MM.1S (cell line): Measurements from ENCODE around the gene BBIP1.

Experiments
- DNase-seq: peaks from one replicate; pipeline ENCODE4 v3.0.0-alpha.2; 2015
- H2AFZ ChIP-seq: fragments of 300-600 bp; sonication (generic); 2 replicates; pipeline ENCODE4 v1.6.0; 2016; ENCODE audit warnings: antibody characterized with exemption, low read length
- H3F3A ChIP-seq: fragments of 300-600 bp; sonication (generic); 2 replicates; pipeline ENCODE4 v1.6.1; 2016; ENCODE audit warnings: mild to moderate bottlenecking, antibody characterized with exemption, low read length, moderate library complexity, mixed read lengths; ENCODE audit not compliant: insufficient read depth
- H3K27ac ChIP-seq: fragments of 300-600 bp; sonication (generic); 2 replicates; pipeline ENCODE4 v1.5.1; 2016; ENCODE audit warnings: mild to moderate bottlenecking, low read length
- H3K27me3 ChIP-seq: fragments of 300-600 bp; sonication (generic); replicated peaks from 2 replicates; pipeline ENCODE4 v1.6.0; 2016; ENCODE audit warnings: low read length; ENCODE audit not compliant: insufficient read depth
- H3K36me3 ChIP-seq: fragments of 300-600 bp; sonication (generic); replicated peaks from 2 replicates; pipeline ENCODE4 v1.6.1; 2016; ENCODE audit warnings: mild to moderate bottlenecking, low read length, mixed read lengths; ENCODE audit not compliant: insufficient read depth
- H3K4me1 ChIP-seq: fragments of 300-600 bp; sonication (generic); 2 replicates; pipeline ENCODE4 v1.6.1; 2016; ENCODE audit warnings: low read length, mixed read lengths
- H3K4me2 ChIP-seq: fragments of 300-600 bp; sonication (generic); 2 replicates; pipeline ENCODE4 v1.6.0; 2016; ENCODE audit warnings: low read depth, low read length
- H3K4me3 ChIP-seq: fragments of 300-600 bp; sonication (generic); 2 replicates; pipeline ENCODE4 v1.5.1; 2016; ENCODE audit warnings: low read length, mixed read lengths
- H3K79me2 ChIP-seq: fragments of 300-600 bp; sonication (generic); 2 replicates; pipeline ENCODE4 v1.6.1; 2016; ENCODE audit warnings: mixed run types, low read length, mixed read lengths
- H3K9ac ChIP-seq: fragments of 300-600 bp; sonication (generic); 2 replicates; pipeline ENCODE4 v1.6.1; 2016; ENCODE audit warnings: low read length, mixed read lengths
- H3K9me2 ChIP-seq: fragments of 300-600 bp; sonication (generic); replicated peaks from 2 replicates; pipeline ENCODE4 v1.6.1; 2016; ENCODE audit warnings: mild to moderate bottlenecking, low read length, mixed read lengths; ENCODE audit not compliant: insufficient read depth
- H3K9me3 ChIP-seq: fragments of 300-600 bp; sonication (generic); replicated peaks from 2 replicates; pipeline ENCODE4 v1.6.1; 2016; ENCODE audit warnings: mild to moderate bottlenecking, low read length, mixed read lengths; ENCODE audit not compliant: insufficient read depth
- H4K20me1 ChIP-seq: fragments of 300-600 bp; sonication (generic); 2 replicates; pipeline ENCODE4 v1.6.1; 2016; ENCODE audit warnings: mild to moderate bottlenecking, low read length, moderate library complexity, mixed read lengths; ENCODE audit not compliant: insufficient read depth
- EZH2 ChIP-seq: fragments of 300-600 bp; sonication (generic); optimal IDR thresholded peaks from 2 replicates; pipeline ENCODE3; 2017; ENCODE audit warnings: low read depth, mild to moderate bottlenecking, antibody characterized with exemption, low read length, mixed read lengths
- EZH2phosphoT487 ChIP-seq: fragments of 300-600 bp; sonication (generic); IDR thresholded peaks from 2 replicates; pipeline ENCODE4 v1.6.1; 2018; ENCODE audit warnings: antibody characterized with exemption, low read length
- TF ChIP-seq, protein P1 (sequence below): fragments of 300-600 bp; sonication (generic); IDR thresholded peaks from 2 replicates; pipeline ENCODE4 v1.5.1; 2016; ENCODE audit warnings: antibody characterized with exemption, low read length, mixed read lengths

The BBIP1 gene

DNA sequence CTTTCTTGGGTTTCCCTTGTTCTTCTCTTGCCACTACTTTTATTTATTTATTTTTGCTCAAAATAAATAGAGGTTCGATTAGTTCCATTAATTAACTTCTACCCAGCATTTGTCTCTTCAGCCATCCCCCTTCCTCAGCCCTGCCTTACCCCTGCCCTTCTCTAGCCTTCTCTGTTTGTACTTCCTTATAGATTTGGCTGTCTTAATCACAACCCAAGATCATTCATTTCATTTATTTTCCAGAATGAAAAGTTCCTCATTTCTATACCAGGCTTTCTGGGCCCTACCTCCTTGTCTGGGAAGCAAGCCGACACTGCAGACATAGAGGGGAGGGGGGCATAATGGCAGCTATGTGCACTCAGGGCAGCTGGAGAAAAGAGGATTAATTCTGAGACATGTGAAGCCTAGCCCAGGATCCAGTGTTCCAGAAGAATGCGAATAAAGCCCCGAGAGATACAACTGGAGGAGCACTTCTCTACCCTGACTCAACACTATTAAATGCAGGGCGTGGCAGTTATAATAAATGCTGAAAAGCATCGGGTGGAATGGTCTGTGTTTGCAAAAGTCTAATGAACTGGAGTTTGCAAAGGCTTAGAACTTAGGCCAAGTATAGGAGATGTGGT, 53.7 kb downstream of the BBIP1 start:
- Histone ChIP-seq H3K9me3 (no peaks in the 10 kb centered on the region), H3K4me1 (peaks cover 76% of the 10 kb centered on the region), H3K79me2 (no peaks in the 10 kb centered on the region), H3K4me3 (peak overlapping the region; percentile 54), H3K27ac (peak overlapping the region; percentile 97), H3K36me3 (no peaks in the 10 kb centered on the region), H4K20me1 (no peaks in the 10 kb centered on the region), H3K27me3 (no peaks in the 10 kb centered on the region), H3K9me2 (no peaks in the 10 kb centered on the region), H2AFZ (peak overlapping the region; percentile 56), H3F3A (peaks cover 70% of the 10 kb centered on the region), H3K4me2 (peak overlapping the region; percentile 93), H3K9ac (peak overlapping the region; percentile 72)
- no peak for DNase-seq
- TF ChIP-seq EZH2 = no peak
- TF ChIP-seq, protein P1, sequence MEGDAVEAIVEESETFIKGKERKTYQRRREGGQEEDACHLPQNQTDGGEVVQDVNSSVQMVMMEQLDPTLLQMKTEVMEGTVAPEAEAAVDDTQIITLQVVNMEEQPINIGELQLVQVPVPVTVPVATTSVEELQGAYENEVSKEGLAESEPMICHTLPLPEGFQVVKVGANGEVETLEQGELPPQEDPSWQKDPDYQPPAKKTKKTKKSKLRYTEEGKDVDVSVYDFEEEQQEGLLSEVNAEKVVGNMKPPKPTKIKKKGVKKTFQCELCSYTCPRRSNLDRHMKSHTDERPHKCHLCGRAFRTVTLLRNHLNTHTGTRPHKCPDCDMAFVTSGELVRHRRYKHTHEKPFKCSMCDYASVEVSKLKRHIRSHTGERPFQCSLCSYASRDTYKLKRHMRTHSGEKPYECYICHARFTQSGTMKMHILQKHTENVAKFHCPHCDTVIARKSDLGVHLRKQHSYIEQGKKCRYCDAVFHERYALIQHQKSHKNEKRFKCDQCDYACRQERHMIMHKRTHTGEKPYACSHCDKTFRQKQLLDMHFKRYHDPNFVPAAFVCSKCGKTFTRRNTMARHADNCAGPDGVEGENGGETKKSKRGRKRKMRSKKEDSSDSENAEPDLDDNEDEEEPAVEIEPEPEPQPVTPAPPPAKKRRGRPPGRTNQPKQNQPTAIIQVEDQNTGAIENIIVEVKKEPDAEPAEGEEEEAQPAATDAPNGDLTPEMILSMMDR = no peak
- no peak for TF ChIP-seq EZH2phosphoT487

DNA sequence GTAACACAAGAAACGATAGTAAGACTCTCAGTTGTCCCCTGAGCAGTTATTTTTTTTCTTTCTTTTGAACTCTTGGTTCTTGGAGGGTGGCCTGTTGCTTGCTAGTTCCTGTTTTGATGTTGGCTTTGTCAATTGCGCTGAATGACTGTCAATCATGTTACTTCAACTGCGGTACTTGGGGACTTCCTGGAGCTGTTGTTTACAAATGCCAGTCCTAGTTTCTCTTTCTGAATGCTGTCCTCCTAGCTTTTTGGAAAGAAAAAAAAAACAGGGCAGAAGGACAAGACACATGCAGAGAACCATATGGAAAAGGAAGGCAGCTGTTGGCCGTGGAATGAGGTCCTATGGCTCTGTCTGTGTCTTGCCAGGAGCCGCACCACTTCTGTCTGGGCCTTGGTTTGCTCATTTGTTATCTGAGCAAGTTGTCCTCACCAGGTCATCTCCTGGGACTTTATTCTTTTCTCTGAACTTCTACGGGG, 54.3 kb downstream of the BBIP1 start:
- Histone ChIP-seq H3K4me2 (peak overlapping the region; percentile 93), H4K20me1 (no peaks in the 10 kb centered on the region), H3K79me2 (no peaks in the 10 kb centered on the region), H3K4me3 (peak overlapping the region; percentile 54), H3K27me3 (no peaks in the 10 kb centered on the region), H3K9ac (peak overlapping the region; percentile 72), H3K4me1 (peaks cover 82% of the 10 kb centered on the region), H3K9me3 (no peaks in the 10 kb centered on the region), H3K27ac (peak overlapping the region; percentile 97), H2AFZ (peak overlapping the region; percentile 56), H3F3A (peaks cover 76% of the 10 kb centered on the region), H3K36me3 (no peaks in the 10 kb centered on the region), H3K9me2 (no peaks in the 10 kb centered on the region)
- no peak for TF ChIP-seq EZH2phosphoT487
- TF ChIP-seq, protein P1 = no peak
- no peak for TF ChIP-seq EZH2
- peak; percentile 93 for DNase-seq

DNA sequence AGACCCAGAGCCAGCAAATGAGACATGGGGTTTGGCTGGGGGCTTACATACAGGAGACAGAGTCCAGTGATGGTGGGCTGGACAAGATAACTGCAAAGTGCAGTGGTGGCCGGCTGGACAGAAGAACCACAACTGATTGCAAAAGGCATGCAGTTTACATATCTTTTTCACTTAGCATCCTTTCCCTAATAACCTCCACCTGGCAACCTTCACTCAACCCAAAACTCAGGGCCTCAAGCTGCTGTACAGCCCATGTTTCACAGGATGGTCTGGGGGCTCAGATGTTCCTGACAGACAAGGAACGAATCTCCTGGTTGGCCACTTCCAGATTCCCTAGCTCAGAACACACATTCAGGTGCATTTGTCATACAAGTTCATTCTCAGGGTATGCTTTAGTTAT, 55.0 kb downstream of the BBIP1 start:
- no peak overlapping the region for H3K4me3 ChIP-seq
- H3F3A ChIP-seq = peaks cover 83% of the 10 kb centered on the region
- no peaks in the 10 kb centered on the region for H3K9me2 ChIP-seq
- 0 out of 2 replicates have a peak overlapping the region, but pooled peaks have one; percentile 72 for H3K9ac ChIP-seq
- H3K4me1 ChIP-seq = peaks cover 90% of the 10 kb centered on the region
- no peaks in the 10 kb centered on the region for H4K20me1 ChIP-seq
- no peaks in the 10 kb centered on the region for H3K36me3 ChIP-seq
- no peaks in the 10 kb centered on the region for H3K9me3 ChIP-seq
- peak overlapping the region; percentile 93; the same call in 1 of the 2 replicates for H3K4me2 ChIP-seq
- H3K27me3 ChIP-seq = no peaks in the 10 kb centered on the region
- H3K27ac ChIP-seq = peak overlapping the region; percentile 97
- no peak for DNase-seq
- peak overlapping the region; percentile 3; the same call in 1 of the 2 replicates for H2AFZ ChIP-seq
- no peaks in the 10 kb centered on the region for H3K79me2 ChIP-seq
- TF ChIP-seq EZH2 (no peak), EZH2phosphoT487 (no peak)
- TF ChIP-seq, protein P1 = no peak
